CD14-positive monocyte (primary cell): Measurements from ENCODE around the gene SEL1L3. TPM values are rescaled to one million over a fixed set of nuclear protein-coding genes. Genes with fewer than 3 reads are reported as not detected.
A peak's percentile ranks its signal among the peaks of the same experiment; 100 is the strongest.

Source experiments
- DNase-seq, 3 donors: peaks; one replicate each; pipeline ENCODE4 v3.0.0-alpha.2; 2011 to 2022
- H2AFZ ChIP-seq: 2 replicates; pipeline ENCODE4 v1.6.0; 2012; ENCODE audit warnings: mild to moderate bottlenecking, low read depth, low read length, inconsistent platforms; ENCODE audit not compliant: insufficient read depth, poor library complexity, severe bottlenecking
- H3K27ac ChIP-seq, 2 donors: 1 replicate in 1 of 2; 2 replicates in 1 of 2; pipeline ENCODE4 v1.5.1; 2012 to 2013; ENCODE audit warnings: low read length in 2 of 2, control low read depth in 1 of 2, inconsistent platforms in 1 of 2, low read depth in 1 of 2, mild to moderate bottlenecking in 1 of 2
- H3K27me3 ChIP-seq, 2 donors: one replicate each; pipeline versions ENCODE4 v1.6.0 to v1.6.1; 2011 to 2013; ENCODE audit warnings: low read length in 2 of 2; ENCODE audit not compliant: control insufficient read depth in 2 of 2, insufficient read depth in 2 of 2
- H3K36me3 ChIP-seq, 2 donors: replicated peaks in 1 of 2; 1 replicate in 1 of 2; 2 replicates in 1 of 2; pipeline versions ENCODE4 v1.5.1 to v1.6.1; 2012 to 2013; ENCODE audit warnings: low read length in 2 of 2, control low read depth in 1 of 2, inconsistent platforms in 1 of 2, mild to moderate bottlenecking in 1 of 2; ENCODE audit not compliant: insufficient read depth in 2 of 2, control insufficient read depth in 1 of 2
- H3K4me1 ChIP-seq, 2 donors: 1 replicate in 1 of 2; 2 replicates in 1 of 2; pipeline versions ENCODE4 v1.5.1 to v1.6.1; 2012 to 2013; ENCODE audit warnings: low read length in 2 of 2, control low read depth in 1 of 2, inconsistent platforms in 1 of 2, mild to moderate bottlenecking in 1 of 2, moderate library complexity in 1 of 2; ENCODE audit not compliant: insufficient read depth in 2 of 2, control insufficient read depth in 1 of 2
- H3K4me2 ChIP-seq: replicated peaks from 2 replicates; pipeline ENCODE3; 2012; ENCODE audit warnings: low read length, moderate library complexity, mild to moderate bottlenecking; ENCODE audit not compliant: poor library complexity, severe bottlenecking; ENCODE audit errors: extremely low read depth
- H3K4me3 ChIP-seq, 3 experiments: fragments of 200-600 bp in 1 of 3; sonication (generic) in 1 of 3; replicated peaks in 1 of 3; 1 replicate in 2 of 3; 2 replicates in 1 of 3; pipeline ENCODE4 v1.5.1; 2011 to 2013; ENCODE audit warnings: low read length in 3 of 3, mild to moderate bottlenecking in 3 of 3, control low read depth in 2 of 3, low read depth in 2 of 3, inconsistent platforms in 1 of 3, moderate library complexity in 1 of 3
- H3K79me2 ChIP-seq: 2 replicates; pipeline ENCODE4 v1.6.0; 2012; ENCODE audit warnings: mild to moderate bottlenecking, control low read depth, inconsistent platforms, low read length, moderate library complexity; ENCODE audit not compliant: insufficient read depth
- H3K9ac ChIP-seq: 2 replicates; pipeline ENCODE4 v1.6.0; 2017; ENCODE audit warnings: low read length, mild to moderate bottlenecking; ENCODE audit not compliant: insufficient read depth, poor library complexity, severe bottlenecking
- H3K9me3 ChIP-seq, 2 donors: replicated peaks in 1 of 2; 1 replicate in 1 of 2; 2 replicates in 1 of 2; pipeline versions ENCODE4 v1.5.1 to v1.6.1; 2012 to 2013; ENCODE audit warnings: low read length in 2 of 2, control low read depth in 1 of 2; ENCODE audit not compliant: control insufficient read depth in 1 of 2, insufficient read depth in 1 of 2
- H4K20me1 ChIP-seq: 2 replicates; pipeline ENCODE4 v1.6.0; 2012; ENCODE audit warnings: mild to moderate bottlenecking, low read length, control low read depth, moderate library complexity; ENCODE audit not compliant: insufficient read depth
- H3K27ac Mint-ChIP-seq, 7 donors: one replicate each; pipeline ENCODE4 v1.8.0; 2020; ENCODE audit warnings: mild to moderate bottlenecking in 7 of 7, mixed read lengths in 7 of 7, moderate library complexity in 6 of 7, inconsistent platforms in 2 of 7
- H3K27me3 Mint-ChIP-seq, 3 donors: one replicate each; pipeline ENCODE4 v1.8.0; 2021 to 2022; ENCODE audit warnings: low read depth in 3 of 3, mild to moderate bottlenecking in 3 of 3, mixed read lengths in 3 of 3, moderate library complexity in 3 of 3, inconsistent platforms in 1 of 3
- H3K36me3 Mint-ChIP-seq, 2 donors: one replicate each; pipeline ENCODE4 v1.8.0; 2020; ENCODE audit warnings: mixed read lengths in 2 of 2, inconsistent platforms in 1 of 2, mild to moderate bottlenecking in 1 of 2
- H3K4me1 Mint-ChIP-seq: one replicate; pipeline ENCODE4 v1.8.0; 2020; ENCODE audit warnings: mild to moderate bottlenecking, mixed read lengths
- H3K4me3 Mint-ChIP-seq, 2 donors: one replicate each; pipeline ENCODE4 v1.8.0; 2020; ENCODE audit warnings: mild to moderate bottlenecking in 2 of 2, mixed read lengths in 2 of 2, moderate library complexity in 1 of 2
- H3K9me3 Mint-ChIP-seq, 7 donors: one replicate each; pipeline ENCODE4 v1.8.0; 2020 to 2022; ENCODE audit warnings: mixed read lengths in 7 of 7, mild to moderate bottlenecking in 6 of 7, moderate library complexity in 6 of 7, inconsistent platforms in 2 of 7
- CTCF ChIP-seq: fragments of 200-600 bp; IDR thresholded peaks from one replicate; pipeline ENCODE4 v1.8.0; 2022; ENCODE audit warnings: antibody characterized with exemption, mild to moderate bottlenecking
- WGBS: methylation state at CpG from one replicate; pipeline ENCODE4 v1.1.5; 2013; ENCODE audit warnings: missing lambda C conversion rate; ENCODE audit not compliant: insufficient coverage; 5-methylcytosine and 5-hydroxymethylcytosine counted together
- intact Hi-C, 2 donors: fragments of 100-400 bp; cut with micrococcal nuclease; formaldehyde crosslinking; loops; one replicate each; pipeline versions ENCODE4 v1.15.0 to v1.15.1; 2023
- polyA plus RNA-seq, 3 donors: library from polyadenylated mRNA; depleted of rRNA in 1 of 3; unstranded in 2 of 3; stranded (reverse) in 1 of 3; fragments of 300-500 nt in 2 of 3; fragments of >200 nt in 1 of 3; fragmentation: Illumina TruSeq in 2 of 3; gene quantifications; 1 replicate in 2 of 3; 2 replicates in 1 of 3; pipeline ENCODE4 v1.2.3, GENCODE V29; 2012 to 2021

Gene SEL1L3
- polyA plus RNA-seq, 3 donors = 0.61 to 2.2 (median 1.7) TPM

GRCh38 chr4:25797136-25797535 lies 65.7 kb downstream of the SEL1L3 start:
- H3K4me3 Mint-ChIP-seq = no peak overlapping the region
- Histone ChIP-seq H3K4me1 (no peaks in the 10 kb centered on the region), H3K4me2 (no peak overlapping the region), H4K20me1 (no peaks in the 10 kb centered on the region), H3K4me3 (no peak overlapping the region), H2AFZ (no peak overlapping the region), H3K9ac (no peak overlapping the region), H3K27ac (no peak overlapping the region), H3K27me3 (no peaks in the 10 kb centered on the region), H3K9me3 (no peaks in the 10 kb centered on the region), H3K36me3 (no peaks in the 10 kb centered on the region), H3K79me2 (no peaks in the 10 kb centered on the region)
- no peaks in the 10 kb centered on the region for H3K36me3 Mint-ChIP-seq
- no peaks in the 10 kb centered on the region for H3K4me1 Mint-ChIP-seq
- no peak for DNase-seq
- no peak overlapping the region for H3K27ac Mint-ChIP-seq
- peaks cover 0 to 1% (median 0%) of the 10 kb centered on the region in 7 donors for H3K9me3 Mint-ChIP-seq
- peaks cover 1 to 3% (median 3%) of the 10 kb centered on the region in 3 donors for H3K27me3 Mint-ChIP-seq
- 91% methylated on average over 6 of the region's 8 CpGs for WGBS
- intact Hi-C loops = no loop called here
- no peak for TF ChIP-seq CTCF

- peak overlapping the region in 1 of 7 donors; percentile 41 for H3K27ac Mint-ChIP-seq
- H3K4me3 Mint-ChIP-seq = no peak overlapping the region
- H3K9ac ChIP-seq = no peak overlapping the region
- TF ChIP-seq CTCF = no peak
- H3K27me3 ChIP-seq = no peaks in the 10 kb centered on the region
- no peaks in the 10 kb centered on the region for H3K79me2 ChIP-seq
- no peaks in the 10 kb centered on the region for H3K36me3 Mint-ChIP-seq
- no peak overlapping the region for H2AFZ ChIP-seq
- no peaks in the 10 kb centered on the region for H3K4me1 ChIP-seq
- WGBS = 97% methylated on average over 9 of the region's 12 CpGs
- H3K9me3 ChIP-seq = no peaks in the 10 kb centered on the region
- no peaks in the 10 kb centered on the region for H3K4me1 Mint-ChIP-seq
- H3K4me2 ChIP-seq = no peak overlapping the region
- peaks cover 0 to 1% (median 0%) of the 10 kb centered on the region in 7 donors for H3K9me3 Mint-ChIP-seq
- no peak for DNase-seq
- H3K36me3 ChIP-seq = no peaks in the 10 kb centered on the region
- H3K27ac ChIP-seq = no peak overlapping the region
- intact Hi-C loops = no loop called here
- no peaks in the 10 kb centered on the region for H4K20me1 ChIP-seq
- peaks cover 1 to 5% (median 3%) of the 10 kb centered on the region in 3 donors for H3K27me3 Mint-ChIP-seq
- no peak overlapping the region for H3K4me3 ChIP-seq
These were observed 67.0 kb downstream of the SEL1L3 start for GRCh38 chr4:25795566-25796454.
